HG03558 (cell line): ENCODE data around the gene PITPNM1.

Experiments used
- ATAC-seq: cut with Tn5 transposase; IDR thresholded peaks from one replicate; pipeline ENCODE4 v1.9.1; 2021; ENCODE audit warnings: moderate number of reproducible peaks; ENCODE audit not compliant: unreplicated experiment; ENCODE audit errors: extremely low read depth

Gene PITPNM1

DNA sequence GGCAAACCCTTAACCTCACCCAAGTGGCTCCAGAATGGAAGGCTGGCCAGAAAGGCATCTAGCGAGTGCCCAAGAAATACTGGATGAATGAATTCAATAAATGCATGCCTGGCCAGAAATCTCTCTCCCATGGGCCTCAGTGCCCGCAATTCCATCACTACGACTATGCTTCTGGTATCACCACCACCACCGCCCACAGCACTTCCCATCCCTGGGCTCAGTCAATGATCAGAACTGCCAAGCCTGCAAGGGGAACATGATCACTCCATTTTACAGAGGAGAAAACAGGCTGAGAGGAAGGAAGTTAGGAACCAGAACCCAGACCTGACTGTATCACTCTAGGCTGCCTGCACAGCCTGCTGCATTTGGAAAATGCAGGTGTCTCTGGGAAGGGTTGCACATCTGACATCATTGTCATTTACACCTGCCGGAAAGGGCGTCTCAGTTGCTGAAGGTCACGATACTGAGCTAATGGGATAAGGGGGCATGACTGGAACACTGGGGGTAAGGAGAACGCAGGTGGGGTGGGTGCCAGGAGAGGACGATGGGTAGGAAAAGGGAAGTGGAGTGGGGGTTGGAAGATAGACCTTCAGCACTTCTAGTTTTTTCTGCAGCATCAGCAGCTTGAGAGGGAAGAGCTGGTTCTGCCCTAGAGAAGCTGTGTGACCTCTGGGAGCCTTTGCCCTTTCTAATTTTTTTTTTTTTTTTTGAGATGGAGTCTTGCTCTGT is 55.9 kb downstream of the PITPNM1 start:
- ATAC-seq, result no peak

- ATAC-seq, result no peak
Measured at GRCh38 chr11:67448220-67448609, 56.9 kb downstream of the PITPNM1 start.

DNA sequence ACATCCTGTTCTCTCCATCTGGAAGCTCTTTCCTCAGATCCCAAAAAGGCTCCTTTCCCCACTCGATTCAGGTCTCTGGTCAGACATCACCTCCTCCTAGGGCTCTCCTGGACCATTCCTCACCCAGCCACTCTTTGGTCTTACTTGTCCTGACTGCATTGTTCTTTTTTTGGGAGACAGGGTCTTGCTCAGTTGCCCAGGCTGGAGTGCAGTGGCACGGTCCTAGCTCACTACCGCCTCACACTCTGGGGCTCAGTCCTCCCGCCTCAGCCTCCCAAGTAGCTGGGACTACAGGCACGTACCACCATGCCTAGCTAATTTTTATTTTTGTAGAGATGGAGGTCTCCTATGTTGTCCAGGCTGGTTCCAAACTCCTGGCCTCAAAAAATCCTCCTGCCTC is 59.6 kb downstream of the PITPNM1 start:
- ATAC-seq, result no peak

DNA sequence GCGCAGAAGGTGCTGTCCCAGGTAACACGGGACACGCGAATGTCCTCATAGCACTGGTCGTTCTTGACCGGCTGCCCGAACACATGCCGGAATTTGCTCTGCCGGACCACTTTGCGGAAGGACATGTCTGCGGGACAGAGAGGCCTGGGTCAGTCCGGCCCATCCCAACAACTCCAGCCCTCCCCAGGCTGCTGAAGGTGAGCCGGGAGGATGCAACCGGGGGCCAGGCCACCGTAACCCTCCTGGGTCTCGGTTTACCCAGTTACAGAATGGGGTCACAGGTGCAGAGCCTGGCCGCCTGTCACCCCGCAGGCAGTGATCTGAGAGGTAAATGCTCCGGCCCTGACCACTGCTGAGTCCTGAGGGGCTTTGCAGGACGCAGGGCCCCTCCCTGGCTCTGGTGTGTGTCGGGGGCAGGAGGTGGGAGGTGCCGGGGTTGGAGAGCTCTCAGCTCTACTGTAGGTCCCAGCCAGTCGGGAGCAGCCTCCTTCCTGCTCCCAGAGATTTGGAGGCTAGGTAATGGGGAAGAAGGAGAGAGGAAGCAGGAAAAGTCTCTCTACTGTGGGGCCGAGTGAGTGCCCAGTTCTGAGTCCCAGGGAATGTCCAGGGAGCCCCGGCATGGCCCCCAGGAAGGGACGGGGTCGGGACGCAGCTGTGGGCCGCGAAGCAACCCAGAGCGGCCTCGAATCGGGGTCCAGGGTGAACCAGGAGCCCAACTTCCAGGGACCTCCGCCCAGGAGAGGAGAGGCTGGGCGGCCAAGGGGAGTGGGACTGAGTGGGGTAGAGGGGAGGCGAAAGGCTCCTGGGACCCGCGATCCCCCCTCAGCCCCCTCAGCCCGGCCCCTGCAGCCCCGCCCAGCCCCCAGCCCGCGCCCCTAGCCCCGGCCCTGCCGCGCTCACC is 62.4 kb downstream of the PITPNM1 start:
- no peak for ATAC-seq
